ENCODE results near the gene OVAAL. TPM values are rescaled to one million over a fixed set of nuclear protein-coding genes. Genes with fewer than 3 reads are reported as not detected.

Gene OVAAL
- total and polyA plus RNA-seq, 2 donors (not counting 1 experiment from before 2014, with no cell fraction given): not detected

DNA sequence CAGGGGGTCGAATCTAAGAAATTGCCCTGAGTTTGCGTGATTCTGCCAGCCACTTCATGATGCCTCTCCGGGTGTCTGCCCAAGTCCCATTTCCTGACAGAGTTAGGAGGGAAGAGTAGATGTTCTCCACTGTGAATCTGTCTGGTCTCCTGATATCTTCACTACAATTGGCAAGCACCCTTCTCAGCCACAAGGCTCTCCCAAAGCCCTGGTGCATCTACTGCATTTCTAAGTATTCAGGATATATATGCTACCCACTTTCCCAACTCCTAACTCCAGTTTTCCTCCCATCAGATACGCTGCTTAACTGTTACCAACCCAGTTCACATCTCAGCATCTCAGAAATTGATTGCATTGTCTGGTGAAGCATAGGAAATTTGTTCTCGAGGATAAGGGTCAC lies 25.9 kb upstream of the OVAAL start:
- Histone ChIP-seq H3K4me2 (replicated peaks; ENCODE audit: low read depth, low read length, poor library complexity, severe bottlenecking) (no peak overlapping the region), H3K36me3 (replicated peaks in 1 of 2; ENCODE audit: control extremely low read depth in 1 of 2, control insufficient read depth in 1 of 2, extremely low read depth in 1 of 2, insufficient read depth in 2 of 2, low read length in 1 of 2) (no peaks in the 10 kb centered on the region), H3K9me3 (ENCODE audit: control extremely low read depth in 1 of 3, control insufficient read depth in 2 of 3, insufficient read depth in 1 of 3, low read length in 2 of 3) (no peaks in the 10 kb centered on the region), H3K79me2 (ENCODE audit: control insufficient read depth, insufficient read depth, low read length) (no peaks in the 10 kb centered on the region), H4K20me1 (ENCODE audit: control insufficient read depth, insufficient read depth, low read length, poor library complexity, severe bottlenecking) (no peaks in the 10 kb centered on the region), H3K27ac (ENCODE audit: low read length in 2 of 2) (no peak overlapping the region), H2AFZ (ENCODE audit: insufficient read depth, low read depth, low read length, poor library complexity, severe bottlenecking) (no peak overlapping the region), H3K4me1 (ENCODE audit: control insufficient read depth in 2 of 2, insufficient read depth in 2 of 2, low read length in 2 of 2) (no peaks in the 10 kb centered on the region), H3K27me3 (replicated peaks in 1 of 4; ENCODE audit: control extremely low read depth in 1 of 4, control insufficient read depth in 3 of 4, insufficient read depth in 4 of 4, low read length in 3 of 4) (peaks cover 0 to 4% (median 0%) of the 10 kb centered on the region in 4 experiments), H3K9ac (ENCODE audit: low read length) (no peak overlapping the region), H3K4me3 (ENCODE audit: control extremely low read depth in 1 of 5, extremely low read depth in 1 of 5, insufficient read depth in 1 of 5, low read depth in 2 of 5, low read length in 4 of 5) (no peak overlapping the region)
- Mint-ChIP-seq H3K4me3 (no peak overlapping the region), H3K27ac (no peak overlapping the region), H3K9me3 (ENCODE audit: insufficient read depth) (no peaks in the 10 kb centered on the region), H3K4me1 (no peaks in the 10 kb centered on the region), H3K27me3 (peaks cover 6% of the 10 kb centered on the region)
- intact Hi-C loops (cut with micrococcal nuclease): loop anchor here (1.0 to 5.0 kb wide), 2 partner anchors 329 to 633 kb away; no protein-coding TSS in a partner anchor
- DNase-seq (no peak), ATAC-seq (ENCODE audit: low read depth) (no peak)
- 86% methylated on average over 1 of the region's 5 CpGs for WGBS (ENCODE audit: insufficient coverage)
- ChIA-PET POLR2A (no interaction called here), CTCF (interaction anchor here (0.9 to 15.0 kb wide), 8 partner anchors 16 to 636 kb away, joined by 3 to 210 read pairs (median 4); no protein-coding TSS in a partner anchor)
- TF ChIP-seq, protein P1, sequence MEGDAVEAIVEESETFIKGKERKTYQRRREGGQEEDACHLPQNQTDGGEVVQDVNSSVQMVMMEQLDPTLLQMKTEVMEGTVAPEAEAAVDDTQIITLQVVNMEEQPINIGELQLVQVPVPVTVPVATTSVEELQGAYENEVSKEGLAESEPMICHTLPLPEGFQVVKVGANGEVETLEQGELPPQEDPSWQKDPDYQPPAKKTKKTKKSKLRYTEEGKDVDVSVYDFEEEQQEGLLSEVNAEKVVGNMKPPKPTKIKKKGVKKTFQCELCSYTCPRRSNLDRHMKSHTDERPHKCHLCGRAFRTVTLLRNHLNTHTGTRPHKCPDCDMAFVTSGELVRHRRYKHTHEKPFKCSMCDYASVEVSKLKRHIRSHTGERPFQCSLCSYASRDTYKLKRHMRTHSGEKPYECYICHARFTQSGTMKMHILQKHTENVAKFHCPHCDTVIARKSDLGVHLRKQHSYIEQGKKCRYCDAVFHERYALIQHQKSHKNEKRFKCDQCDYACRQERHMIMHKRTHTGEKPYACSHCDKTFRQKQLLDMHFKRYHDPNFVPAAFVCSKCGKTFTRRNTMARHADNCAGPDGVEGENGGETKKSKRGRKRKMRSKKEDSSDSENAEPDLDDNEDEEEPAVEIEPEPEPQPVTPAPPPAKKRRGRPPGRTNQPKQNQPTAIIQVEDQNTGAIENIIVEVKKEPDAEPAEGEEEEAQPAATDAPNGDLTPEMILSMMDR (IDR thresholded peaks at IDR 0.05): no peak
- TF ChIP-seq EZH2 (IDR thresholded peaks at IDR 0.05; ENCODE audit: borderline replicate concordance, insufficient read depth, low read depth, low read length, poor library complexity, severe bottlenecking): no peak

DNA sequence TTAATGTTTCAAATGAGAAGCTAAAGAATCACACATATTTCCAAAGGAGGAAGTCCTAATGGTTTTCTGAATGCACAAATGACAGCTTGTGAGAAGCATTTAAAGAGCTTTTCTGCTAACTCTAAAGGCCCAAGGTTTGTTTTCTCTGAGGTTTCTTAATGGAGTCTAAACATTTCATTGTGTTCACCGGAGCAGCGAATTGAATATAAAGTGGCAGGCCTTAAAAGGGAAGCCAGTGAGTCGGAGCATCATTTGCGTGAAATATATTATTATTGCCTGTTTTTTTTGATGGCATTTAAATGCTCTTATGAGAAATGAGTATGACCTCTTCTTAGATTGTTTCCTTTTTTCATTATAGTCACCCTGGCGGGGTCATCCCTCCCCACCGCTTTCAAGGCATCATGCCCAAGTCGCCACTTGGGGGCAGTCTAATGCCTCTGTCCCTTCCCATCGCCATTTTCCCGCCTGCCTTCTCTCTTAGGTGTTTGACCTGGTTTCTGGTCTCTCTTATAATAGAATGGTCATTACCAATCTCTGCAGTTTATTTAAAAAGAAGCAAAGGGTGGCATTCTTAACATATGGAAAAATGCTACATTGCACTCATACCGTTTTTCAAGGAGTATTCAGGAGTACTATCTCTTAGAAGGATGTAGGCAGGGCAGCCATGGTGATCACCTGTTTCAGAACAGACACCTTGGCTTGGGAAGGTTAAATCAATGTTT lies 25.3 kb upstream of the OVAAL start:
- Histone ChIP-seq H3K27ac (ENCODE audit: low read length in 2 of 2) (no peak overlapping the region), H4K20me1 (ENCODE audit: control insufficient read depth, insufficient read depth, low read length, poor library complexity, severe bottlenecking) (no peaks in the 10 kb centered on the region), H3K79me2 (ENCODE audit: control insufficient read depth, insufficient read depth, low read length) (no peaks in the 10 kb centered on the region), H3K36me3 (replicated peaks in 1 of 2; ENCODE audit: control extremely low read depth in 1 of 2, control insufficient read depth in 1 of 2, extremely low read depth in 1 of 2, insufficient read depth in 2 of 2, low read length in 1 of 2) (no peaks in the 10 kb centered on the region), H3K9me3 (ENCODE audit: control extremely low read depth in 1 of 3, control insufficient read depth in 2 of 3, insufficient read depth in 1 of 3, low read length in 2 of 3) (no peaks in the 10 kb centered on the region), H2AFZ (ENCODE audit: insufficient read depth, low read depth, low read length, poor library complexity, severe bottlenecking) (peak overlapping the region; percentile 51), H3K27me3 (replicated peaks in 1 of 4; ENCODE audit: control extremely low read depth in 1 of 4, control insufficient read depth in 3 of 4, insufficient read depth in 4 of 4, low read length in 3 of 4) (peaks cover 0 to 4% (median 0%) of the 10 kb centered on the region in 4 experiments), H3K4me2 (replicated peaks; ENCODE audit: low read depth, low read length, poor library complexity, severe bottlenecking) (no peak overlapping the region), H3K9ac (ENCODE audit: low read length) (no peak overlapping the region), H3K4me1 (ENCODE audit: control insufficient read depth in 2 of 2, insufficient read depth in 2 of 2, low read length in 2 of 2) (no peaks in the 10 kb centered on the region), H3K4me3 (ENCODE audit: control extremely low read depth in 1 of 5, extremely low read depth in 1 of 5, insufficient read depth in 1 of 5, low read depth in 2 of 5, low read length in 4 of 5) (no peak overlapping the region)
- CTCF ChIA-PET: interaction anchor here (0.9 to 15.0 kb wide), 8 partner anchors 16 to 636 kb away, joined by 3 to 210 read pairs (median 4); no protein-coding TSS in a partner anchor
- Mint-ChIP-seq H3K9me3 (ENCODE audit: insufficient read depth) (no peaks in the 10 kb centered on the region), H3K27ac (no peak overlapping the region), H3K4me1 (no peaks in the 10 kb centered on the region), H3K4me3 (no peak overlapping the region), H3K27me3 (peaks cover 6% of the 10 kb centered on the region)
- 75% methylated on average over 1 of the region's 10 CpGs for WGBS (ENCODE audit: insufficient coverage)
- no peak for ATAC-seq (ENCODE audit: low read depth)
- intact Hi-C loops (cut with micrococcal nuclease): loop anchor here (1.0 to 5.0 kb wide), 2 partner anchors 329 to 633 kb away; no protein-coding TSS in a partner anchor
- POLR2A ChIA-PET: no interaction called here
- DNase-seq: peak; percentile 68
- no peak for TF ChIP-seq EZH2 (IDR thresholded peaks at IDR 0.05; ENCODE audit: borderline replicate concordance, insufficient read depth, low read depth, low read length, poor library complexity, severe bottlenecking)
- TF ChIP-seq, protein P1 (IDR thresholded peaks at IDR 0.05): peak; percentile 77
